ENCODE data around the gene PLEKHN1.

DNA sequence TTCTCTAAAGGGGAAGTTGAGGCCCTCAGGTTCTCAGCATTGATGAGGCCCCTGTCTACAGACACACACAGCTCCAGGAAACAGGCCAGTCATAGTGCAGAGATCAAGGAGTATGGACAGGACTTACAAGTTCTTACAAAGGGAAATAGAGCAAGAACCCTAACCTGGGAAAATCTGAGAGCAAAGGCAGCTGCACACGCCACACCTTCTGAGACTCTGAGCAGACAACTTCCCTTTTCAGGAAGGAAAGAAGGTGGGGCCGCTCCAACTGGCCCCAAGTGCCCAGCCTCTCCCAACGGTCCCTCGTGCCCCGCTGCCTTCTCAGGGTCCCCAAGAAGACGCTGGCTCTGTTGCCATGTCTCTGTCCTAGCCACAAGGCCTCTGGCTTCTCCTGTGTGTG lies 10.8 kb upstream of the PLEKHN1 start:
- TF ChIP-seq POLR2A (IDR thresholded peaks at IDR 0.05; ENCODE audit: low read depth, low read length) (no peak), TAF1 (IDR thresholded peaks at IDR 0.05; ENCODE audit: low read depth, low read length) (no peak), POLR2AphosphoS5 (IDR thresholded peaks at IDR 0.05; ENCODE audit: low read depth, low read length) (no peak), SPI1 (IDR thresholded peaks at IDR 0.05; ENCODE audit: low read depth, low read length) (no peak)
